Progenitor cell of endocrine pancreas (in vitro differentiated cells): ENCODE results near the gene ZSCAN2. TPM values are rescaled to one million over a fixed set of nuclear protein-coding genes. Genes with fewer than 3 reads are reported as not detected.

Source experiments
- DNase-seq: peaks from one replicate; pipeline ENCODE4 v3.0.0; 2021; ENCODE audit warnings: low spot score; ENCODE audit not compliant: unreplicated experiment
- H3K27ac Mint-ChIP-seq: 2 replicates; pipeline ENCODE4 v1.8.0; 2021; ENCODE audit warnings: mild to moderate bottlenecking, moderate library complexity, mixed read lengths
- H3K27me3 Mint-ChIP-seq: 2 replicates; pipeline ENCODE4 v1.8.0; 2021; ENCODE audit warnings: mixed read lengths
- H3K36me3 Mint-ChIP-seq: 2 replicates; pipeline ENCODE4 v1.8.0; 2022; ENCODE audit warnings: mixed read lengths; ENCODE audit not compliant: insufficient read depth
- H3K4me1 Mint-ChIP-seq: 2 replicates; pipeline ENCODE4 v1.8.0; 2021; ENCODE audit warnings: low read depth, mixed read lengths
- H3K4me3 Mint-ChIP-seq: 2 replicates; pipeline ENCODE4 v1.8.0; 2021; ENCODE audit warnings: low read depth, mild to moderate bottlenecking, moderate library complexity, mixed read lengths
- H3K9me3 Mint-ChIP-seq: 2 replicates; pipeline ENCODE4 v1.8.0; 2021; ENCODE audit warnings: low read depth, mixed read lengths
- total RNA-seq: library from RNA; stranded (reverse); gene quantifications from 2 replicates; pipeline ENCODE4 v1.2.1, GENCODE V29; 2021
- TF ChIP-seq, protein P1 (sequence below): fragments of 200-600 bp; sonication (generic); IDR thresholded peaks from one replicate; pipeline ENCODE4 v1.5.0; 2021; ENCODE audit warnings: antibody characterized with exemption, mild to moderate bottlenecking; ENCODE audit not compliant: unreplicated experiment

ZSCAN2 gene
- total RNA-seq, 1 donor from 2014 or later: 44.6 TPM

DNA sequence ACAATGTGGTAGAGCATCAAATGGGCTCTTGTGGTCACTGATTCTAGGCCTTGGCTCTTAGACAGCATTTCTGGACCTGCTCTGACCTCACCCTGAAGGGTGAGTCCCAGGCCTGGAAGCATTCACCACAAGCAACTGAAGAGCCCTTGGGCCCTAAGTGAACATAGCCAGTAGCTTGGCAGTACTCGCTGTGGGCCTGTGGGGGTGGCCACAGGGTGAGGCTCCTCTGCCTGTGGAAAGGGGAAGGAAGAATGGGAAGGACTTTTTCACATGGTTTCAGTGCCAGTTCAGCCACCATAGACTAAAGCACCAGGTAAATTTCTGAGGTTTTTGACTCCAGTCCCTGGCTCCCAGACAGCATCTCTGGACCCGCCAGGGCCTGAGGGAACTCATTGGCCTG lies 5.1 kb upstream of the ZSCAN2 start:
- H3K9me3 Mint-ChIP-seq: no peaks in the 10 kb centered on the region

DNA sequence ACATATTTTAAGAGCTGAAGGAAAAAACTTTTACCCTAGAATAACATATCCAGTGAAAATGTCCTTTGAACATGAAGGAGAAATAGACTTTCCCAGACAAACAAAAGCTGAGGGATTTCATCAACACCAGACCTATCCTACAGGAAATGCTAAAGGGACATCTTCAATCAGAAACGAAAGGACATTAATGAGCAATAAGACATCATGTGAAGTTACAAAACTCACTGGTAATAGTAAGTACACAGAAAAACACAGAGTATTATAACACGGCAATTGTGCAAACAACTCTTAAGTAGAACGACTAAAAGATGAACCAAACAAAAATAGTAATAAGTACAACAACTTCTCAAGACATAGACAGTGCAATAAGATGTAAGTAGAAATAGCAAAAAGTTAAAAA lies 3.5 kb upstream of the ZSCAN2 start:
- Mint-ChIP-seq H3K27me3 (peaks cover 4% of the 10 kb centered on the region), H3K9me3 (no peaks in the 10 kb centered on the region), H3K4me3 (peak overlapping the region; percentile 75), H3K27ac (peak overlapping the region; percentile 98), H3K4me1 (peaks cover 1% of the 10 kb centered on the region), H3K36me3 (no peaks in the 10 kb centered on the region)
- no peak for DNase-seq
- TF ChIP-seq, protein P1, sequence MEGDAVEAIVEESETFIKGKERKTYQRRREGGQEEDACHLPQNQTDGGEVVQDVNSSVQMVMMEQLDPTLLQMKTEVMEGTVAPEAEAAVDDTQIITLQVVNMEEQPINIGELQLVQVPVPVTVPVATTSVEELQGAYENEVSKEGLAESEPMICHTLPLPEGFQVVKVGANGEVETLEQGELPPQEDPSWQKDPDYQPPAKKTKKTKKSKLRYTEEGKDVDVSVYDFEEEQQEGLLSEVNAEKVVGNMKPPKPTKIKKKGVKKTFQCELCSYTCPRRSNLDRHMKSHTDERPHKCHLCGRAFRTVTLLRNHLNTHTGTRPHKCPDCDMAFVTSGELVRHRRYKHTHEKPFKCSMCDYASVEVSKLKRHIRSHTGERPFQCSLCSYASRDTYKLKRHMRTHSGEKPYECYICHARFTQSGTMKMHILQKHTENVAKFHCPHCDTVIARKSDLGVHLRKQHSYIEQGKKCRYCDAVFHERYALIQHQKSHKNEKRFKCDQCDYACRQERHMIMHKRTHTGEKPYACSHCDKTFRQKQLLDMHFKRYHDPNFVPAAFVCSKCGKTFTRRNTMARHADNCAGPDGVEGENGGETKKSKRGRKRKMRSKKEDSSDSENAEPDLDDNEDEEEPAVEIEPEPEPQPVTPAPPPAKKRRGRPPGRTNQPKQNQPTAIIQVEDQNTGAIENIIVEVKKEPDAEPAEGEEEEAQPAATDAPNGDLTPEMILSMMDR: no peak

More for the DNA sequence above, 5.1 kb upstream of the ZSCAN2 start:
- no peak overlapping the region for H3K27ac Mint-ChIP-seq
- H3K4me3 Mint-ChIP-seq: no peak overlapping the region
- no peaks in the 10 kb centered on the region for H3K36me3 Mint-ChIP-seq
- no peak for DNase-seq
- H3K4me1 Mint-ChIP-seq: peaks cover 1% of the 10 kb centered on the region
- peaks cover 8% of the 10 kb centered on the region for H3K27me3 Mint-ChIP-seq
- TF ChIP-seq, protein P1: no peak

DNA sequence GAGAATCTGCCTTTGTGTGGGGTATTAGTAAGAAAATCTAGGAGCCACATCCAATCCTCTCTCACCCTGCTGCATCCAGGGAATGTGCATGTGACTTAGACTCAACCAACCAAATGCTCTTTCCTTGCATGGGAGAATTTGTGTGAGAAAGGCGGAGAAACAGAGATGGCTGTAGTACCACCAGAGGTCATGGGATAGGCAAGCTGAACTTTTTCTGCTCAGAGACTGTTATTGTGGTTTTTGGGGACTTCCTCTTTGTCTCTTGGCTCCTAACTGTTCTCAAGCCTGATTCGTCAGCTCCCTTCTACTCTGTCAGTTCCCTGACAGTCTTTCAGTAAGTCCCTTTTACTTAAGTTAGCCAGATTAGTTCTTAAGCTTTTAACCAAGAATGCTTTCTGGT lies 2.6 kb upstream of the ZSCAN2 start:
- Mint-ChIP-seq H3K4me1 (peaks cover 6% of the 10 kb centered on the region), H3K27ac (no peak overlapping the region), H3K4me3 (no peak overlapping the region), H3K36me3 (peaks cover 2% of the 10 kb centered on the region), H3K9me3 (no peaks in the 10 kb centered on the region), H3K27me3 (no peaks in the 10 kb centered on the region)
- no peak for DNase-seq
- TF ChIP-seq, protein P1: no peak

DNA sequence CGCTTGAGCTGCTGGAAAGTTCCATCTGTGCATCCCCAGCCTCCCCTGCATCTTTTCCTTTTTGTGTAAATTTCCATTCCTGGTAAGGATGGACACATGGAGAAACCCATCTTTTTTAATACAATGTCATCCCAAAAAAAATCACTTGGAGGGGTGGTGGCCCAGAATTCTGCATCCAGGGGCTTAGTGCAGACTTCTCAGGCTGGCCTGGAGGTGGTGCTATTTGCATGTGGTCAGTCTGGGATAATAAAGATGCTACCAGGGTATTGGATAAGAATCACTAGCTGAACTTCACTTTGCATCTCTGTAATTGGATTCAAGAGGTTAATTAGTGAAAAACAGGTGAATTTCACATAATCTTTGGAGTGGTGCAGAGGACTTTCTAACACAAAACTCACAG lies 1.8 kb upstream of the ZSCAN2 start:
- H3K36me3 Mint-ChIP-seq: peaks cover 7% of the 10 kb centered on the region
- peaks cover 9% of the 10 kb centered on the region for H3K4me1 Mint-ChIP-seq
- no peaks in the 10 kb centered on the region for H3K9me3 Mint-ChIP-seq
- peak overlapping the region; percentile 19 for H3K4me3 Mint-ChIP-seq
- no peak for DNase-seq
- H3K27ac Mint-ChIP-seq: no peak overlapping the region
- TF ChIP-seq, protein P1: peak; percentile 65
- no peaks in the 10 kb centered on the region for H3K27me3 Mint-ChIP-seq

DNA sequence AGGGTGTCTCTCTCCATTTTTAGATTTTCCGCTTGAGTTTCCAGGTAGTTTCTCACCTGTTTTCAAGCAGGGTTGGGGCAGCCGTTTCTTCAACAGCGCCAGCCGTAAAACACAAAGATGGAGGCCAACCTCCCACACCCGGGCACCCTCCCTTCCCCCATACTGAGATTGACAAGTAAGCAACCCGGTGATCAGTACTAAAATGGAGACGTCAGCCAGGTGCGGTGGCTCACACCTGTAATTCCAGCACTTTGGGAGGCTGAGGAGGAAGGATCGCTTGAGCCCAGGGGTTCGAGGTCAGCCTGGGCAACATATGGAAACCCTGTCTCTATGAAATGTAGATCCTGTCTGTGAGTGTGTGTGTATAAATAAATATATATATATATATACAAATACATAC lies 903 bp upstream of the ZSCAN2 start:
- Mint-ChIP-seq H3K36me3 (peaks cover 11% of the 10 kb centered on the region), H3K27ac (no peak overlapping the region), H3K4me3 (no peak overlapping the region), H3K27me3 (no peaks in the 10 kb centered on the region), H3K9me3 (no peaks in the 10 kb centered on the region), H3K4me1 (peaks cover 14% of the 10 kb centered on the region)
- DNase-seq: no peak
- TF ChIP-seq, protein P1: no peak
